HG02763 (cell line): ENCODE measurements around the gene ERO1B.

Experiments
- ATAC-seq: cut with Tn5 transposase; IDR thresholded peaks from one replicate; pipeline ENCODE4 v1.9.1; 2021; ENCODE audit warnings: mild to moderate bottlenecking, moderate library complexity; ENCODE audit not compliant: unreplicated experiment

Gene ERO1B

DNA sequence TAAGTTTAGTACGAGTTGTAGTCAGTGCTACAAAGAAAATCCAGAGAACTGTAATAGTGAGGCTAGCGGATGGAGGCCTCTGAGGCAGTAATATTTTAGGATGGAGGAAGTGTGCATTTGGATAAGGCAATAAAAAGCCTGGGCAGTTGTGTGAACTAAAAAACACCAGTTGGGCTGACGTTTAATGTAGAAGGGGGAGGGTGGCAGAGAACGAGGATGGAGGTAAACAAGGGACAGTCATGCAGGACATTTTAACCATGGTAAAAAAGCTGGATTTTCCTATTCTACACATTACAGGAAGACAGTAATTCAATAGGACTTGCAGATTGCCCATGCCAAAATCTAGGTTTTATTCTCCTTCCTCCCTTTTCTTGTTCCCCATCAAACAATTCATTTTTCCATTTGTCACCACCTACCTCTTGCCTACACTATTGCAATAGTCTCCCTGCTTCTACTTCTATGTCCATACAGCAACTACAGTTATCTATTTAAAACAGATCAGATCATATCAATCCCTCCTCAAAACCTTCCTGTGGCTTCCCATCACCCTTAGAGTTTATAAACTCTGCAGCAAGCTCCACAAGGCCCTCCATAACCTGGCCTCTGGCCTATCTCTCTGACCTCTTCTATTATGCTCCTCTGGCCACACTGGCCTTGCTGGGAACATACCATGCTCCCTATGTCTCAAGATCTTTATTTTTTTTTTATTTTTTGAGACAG lies 27.7 kb downstream of the ERO1B start:
- no peak for ATAC-seq

DNA sequence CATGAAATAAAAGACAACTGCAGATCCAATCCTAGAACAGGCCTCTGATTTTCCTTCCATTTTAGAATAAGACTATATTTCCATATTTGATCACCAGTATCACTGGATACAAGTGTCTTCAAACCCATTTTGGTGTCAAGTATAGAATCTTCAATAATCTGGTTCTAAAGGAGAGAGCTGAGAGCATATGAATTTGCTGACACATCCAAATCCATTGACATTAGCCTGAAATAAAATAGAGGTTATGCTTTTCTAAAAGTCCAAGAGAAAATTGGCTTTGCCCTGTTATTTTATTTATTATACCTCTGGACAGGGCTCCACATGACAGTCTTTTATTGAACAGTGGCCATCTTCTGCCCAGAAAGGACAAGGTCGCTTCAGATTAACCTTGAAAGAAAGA lies 28.6 kb downstream of the ERO1B start:
- ATAC-seq = no peak

DNA sequence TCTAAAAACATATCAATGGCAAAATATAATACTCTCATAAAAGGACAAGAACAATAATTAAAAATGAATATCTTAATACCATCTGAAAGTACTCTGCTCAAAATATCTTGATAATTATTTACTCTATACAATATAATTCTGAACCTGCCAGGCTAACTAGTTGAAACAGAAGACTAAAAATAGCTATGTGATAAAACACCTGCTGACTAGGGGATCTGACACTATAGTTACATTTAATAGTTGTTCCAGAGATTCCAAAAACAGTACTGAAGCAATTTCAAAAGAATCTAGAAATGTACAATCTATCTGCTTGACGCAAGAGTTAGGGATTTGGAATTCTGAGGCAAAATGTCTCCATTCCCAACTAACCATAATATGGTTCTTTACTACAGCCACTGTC lies 30.2 kb downstream of the ERO1B start:
- no peak for ATAC-seq

DNA sequence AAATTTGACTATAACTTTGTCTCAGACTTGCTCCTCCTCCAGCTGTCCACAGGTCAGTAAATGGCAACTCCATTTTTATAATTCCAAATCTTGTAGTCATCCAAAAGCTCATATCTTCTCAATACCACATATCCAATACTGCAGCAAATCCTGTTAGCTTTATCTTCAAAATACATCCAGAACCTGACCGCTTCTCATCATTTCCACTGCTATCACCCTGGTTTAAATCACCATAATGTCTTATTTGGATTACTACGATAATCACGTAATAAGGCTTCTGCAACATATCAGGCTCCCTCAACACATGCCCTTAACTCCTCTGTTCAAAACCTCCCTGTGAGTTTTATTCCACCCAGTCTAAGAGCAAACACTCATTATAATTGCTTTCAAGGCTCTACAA lies 34.5 kb downstream of the ERO1B start:
- no peak for ATAC-seq

DNA sequence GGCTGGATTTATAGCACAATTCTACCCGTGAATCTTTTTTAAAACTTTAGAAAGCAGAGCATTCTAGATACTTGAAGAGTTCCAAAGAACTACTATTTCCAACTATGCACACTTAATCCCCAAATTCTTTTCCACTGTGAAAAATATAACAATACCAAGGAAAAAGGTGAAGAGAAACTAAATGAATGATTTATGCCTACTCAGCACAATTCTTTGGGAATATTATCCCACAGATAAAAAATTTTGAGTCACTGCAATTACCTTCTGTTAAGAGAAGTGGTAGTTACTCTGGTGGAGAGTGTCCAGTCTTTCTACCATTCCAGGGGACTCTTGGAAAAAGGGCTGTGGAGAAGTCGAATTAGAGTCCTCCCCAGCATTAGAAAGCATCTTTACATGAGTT lies 39.2 kb downstream of the ERO1B start:
- ATAC-seq = no peak

DNA sequence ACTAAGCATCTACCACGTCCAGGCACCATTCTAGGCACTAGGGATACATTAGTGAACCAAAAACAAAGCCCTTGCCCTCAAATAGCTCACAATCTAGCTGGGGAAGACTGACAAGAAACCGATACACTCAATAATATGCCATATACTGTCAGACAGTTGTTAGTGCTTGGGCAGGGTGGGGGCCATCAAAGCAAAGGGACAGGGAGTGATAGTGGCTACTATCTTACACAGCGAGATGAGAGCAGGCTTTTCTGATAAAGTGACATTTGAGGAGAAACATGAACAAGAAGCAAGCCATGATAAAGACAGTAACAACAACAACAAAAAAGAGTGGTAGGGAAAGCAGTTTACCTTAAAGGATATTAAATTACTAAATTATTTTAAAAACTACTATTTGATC lies 41.1 kb downstream of the ERO1B start:
- no peak for ATAC-seq

DNA sequence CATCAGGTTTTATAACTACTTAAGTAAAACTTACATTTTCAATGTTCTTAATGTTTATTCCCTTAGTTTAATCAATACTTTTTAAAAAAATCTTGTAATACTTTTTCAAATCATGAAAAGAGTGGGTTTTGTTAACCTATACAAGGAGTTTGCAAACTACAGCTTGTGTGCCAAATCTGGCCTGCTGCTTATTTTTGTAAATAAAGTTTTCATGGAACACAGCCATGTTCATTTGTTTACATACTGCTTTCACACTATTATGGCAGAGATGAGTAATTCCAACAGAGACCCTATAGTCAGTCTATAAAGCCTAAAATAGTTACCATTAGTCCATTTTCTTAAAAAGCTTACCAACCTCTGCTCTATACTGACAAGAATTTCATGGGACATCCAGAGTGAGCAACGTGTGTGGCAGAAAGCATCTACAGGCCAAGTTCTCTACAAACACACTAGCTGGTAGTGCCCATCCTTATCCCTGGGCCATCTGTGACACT lies 42.6 kb downstream of the ERO1B start:
- ATAC-seq = no peak

DNA sequence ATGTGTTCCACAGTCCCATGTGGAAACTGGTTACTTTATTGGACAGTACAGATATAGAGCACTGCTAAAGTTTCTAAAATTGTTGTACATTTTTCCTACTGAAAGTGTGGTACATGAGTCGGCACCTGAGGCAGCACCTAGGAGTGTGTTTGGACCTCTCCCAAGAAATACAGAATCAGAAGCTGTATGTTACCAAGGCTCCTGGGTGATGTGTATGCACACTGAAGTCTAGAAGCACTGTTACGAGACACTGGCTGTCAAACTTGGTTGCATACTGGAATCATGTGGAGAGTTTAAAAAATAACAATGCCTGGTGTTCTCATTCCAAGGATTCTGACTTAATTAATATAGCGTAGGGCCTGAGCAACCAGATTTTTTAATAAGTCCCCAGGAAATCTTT lies 46.6 kb downstream of the ERO1B start:
- ATAC-seq = no peak

DNA sequence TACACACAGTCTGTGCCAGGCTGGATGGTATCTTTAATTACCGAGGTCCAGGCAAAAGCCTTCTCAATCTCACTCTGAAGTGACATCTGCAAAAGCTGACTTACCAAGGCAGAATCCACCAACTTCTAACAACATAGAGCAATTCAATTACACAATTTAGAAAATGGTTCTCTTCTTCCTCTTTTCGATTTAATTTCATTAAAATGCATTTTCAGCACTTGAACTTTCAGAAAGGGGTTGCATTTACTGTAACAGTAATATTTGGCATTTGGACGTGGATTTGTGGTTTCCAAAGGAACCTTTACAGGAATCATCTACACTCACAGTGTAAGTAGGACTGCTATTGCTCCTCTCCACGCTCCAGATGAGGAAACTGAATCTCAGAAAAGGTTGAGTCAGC lies 53.3 kb downstream of the ERO1B start:
- no peak for ATAC-seq

DNA sequence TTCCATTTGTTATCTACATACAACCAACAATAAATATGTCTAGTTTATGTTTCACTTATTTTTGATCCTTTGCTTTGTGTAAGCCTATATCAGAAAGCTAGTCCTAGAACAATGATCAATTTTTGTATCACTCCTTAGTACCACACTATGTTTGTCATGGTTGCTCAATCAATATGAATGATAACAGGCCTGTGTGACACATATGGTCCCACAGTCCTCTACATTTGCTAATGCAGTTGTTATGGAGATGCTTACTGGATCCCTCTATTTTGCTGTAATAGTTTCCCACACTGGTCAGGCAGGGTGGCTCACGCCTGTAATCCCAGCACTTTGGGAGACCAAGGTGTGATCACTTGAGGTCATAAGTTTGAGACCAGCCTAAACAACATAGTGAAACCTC lies 59.1 kb downstream of the ERO1B start:
- ATAC-seq = no peak

DNA sequence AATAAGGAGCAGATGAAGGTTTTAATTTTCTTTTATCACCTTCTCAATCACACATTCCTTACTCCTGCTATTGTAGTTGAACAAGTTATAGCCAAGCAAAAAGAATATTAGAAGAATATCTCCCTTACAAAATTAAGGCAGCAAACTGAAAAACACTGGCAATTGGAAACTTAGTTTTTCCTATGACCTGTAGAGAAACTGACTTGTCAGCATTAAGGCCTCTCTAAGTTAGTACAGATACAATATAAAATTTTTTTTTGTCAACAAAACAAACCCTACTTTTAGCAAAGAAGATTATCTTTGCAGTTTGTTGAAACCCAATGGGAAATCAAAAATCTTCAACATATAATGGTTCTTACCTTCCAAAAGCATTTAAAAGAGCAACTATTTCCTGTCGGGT lies 61.3 kb downstream of the ERO1B start:
- ATAC-seq = no peak

DNA sequence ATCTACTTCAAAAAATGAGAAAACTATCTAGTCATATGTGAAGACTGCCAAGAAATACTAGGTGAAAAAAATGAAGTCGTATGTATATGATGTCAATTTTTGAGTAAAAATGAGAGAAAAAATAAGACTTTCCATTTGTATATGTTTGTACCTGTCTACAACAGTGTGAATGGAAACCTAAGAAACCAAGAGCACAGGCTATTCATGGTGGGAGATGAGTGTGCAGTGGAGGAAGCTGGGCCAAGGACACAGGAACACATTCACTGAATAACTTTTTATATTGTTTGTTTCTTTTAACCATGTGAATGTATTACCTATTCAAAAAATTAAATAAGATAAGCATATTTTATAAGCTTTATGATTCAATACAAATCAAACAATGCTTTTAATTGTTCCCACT lies 67.0 kb downstream of the ERO1B start:
- ATAC-seq = no peak

DNA sequence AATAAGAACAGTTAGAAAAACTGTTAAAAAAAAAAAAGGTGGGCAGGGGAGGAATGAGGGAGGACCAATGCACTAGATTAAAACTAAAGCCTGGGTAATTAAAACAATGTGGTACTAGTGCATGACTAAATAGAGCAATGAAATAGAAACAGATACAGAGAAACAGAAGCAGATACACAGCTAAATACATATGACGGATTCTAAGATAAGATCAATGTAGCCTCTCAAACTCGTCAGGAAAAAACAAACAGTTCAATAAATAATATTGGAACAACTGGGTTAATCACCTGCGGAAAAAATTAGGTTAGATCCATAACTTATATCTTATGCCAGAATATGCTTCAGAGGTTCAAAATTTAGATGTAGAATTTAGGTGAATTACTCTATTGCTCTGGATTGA lies 68.2 kb downstream of the ERO1B start:
- ATAC-seq = no peak

DNA sequence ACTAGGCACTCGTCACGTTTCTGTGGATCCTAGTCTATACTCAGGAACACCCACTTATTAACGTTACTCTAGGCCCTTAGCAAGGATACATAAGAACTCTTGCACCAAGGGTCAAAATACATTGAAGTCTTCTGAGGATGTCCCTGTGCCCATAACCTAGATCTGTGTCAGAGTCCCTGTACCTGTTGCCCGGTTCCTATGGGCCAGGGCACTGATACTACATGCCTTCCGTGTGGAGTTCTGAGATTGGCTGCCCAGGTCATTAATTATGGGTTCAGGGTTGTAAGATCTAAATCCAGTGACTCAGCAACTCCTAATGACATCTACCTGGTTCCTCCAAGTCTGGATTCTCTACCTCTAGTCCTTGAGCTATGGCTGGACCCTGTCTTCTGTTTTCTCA lies 69.9 kb downstream of the ERO1B start:
- ATAC-seq = no peak

DNA sequence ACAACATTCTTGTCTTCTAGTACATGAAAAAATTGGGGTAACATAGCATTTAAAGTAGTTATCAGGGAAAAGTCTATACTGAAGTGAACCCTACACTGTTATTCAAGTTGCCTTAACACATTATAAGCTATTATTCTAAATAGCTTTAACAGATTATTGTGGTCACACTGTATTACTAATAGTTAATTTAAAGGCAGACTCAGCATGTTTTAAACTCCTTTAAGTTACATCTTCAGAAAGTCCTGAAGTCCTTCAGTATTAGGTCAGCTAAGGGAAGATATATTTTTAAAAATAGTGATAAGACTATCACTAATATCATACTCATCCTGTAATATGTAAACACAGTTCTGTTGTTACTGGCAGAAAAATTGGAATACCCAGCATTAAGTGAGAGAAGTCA lies 72.0 kb downstream of the ERO1B start:
- no peak for ATAC-seq

DNA sequence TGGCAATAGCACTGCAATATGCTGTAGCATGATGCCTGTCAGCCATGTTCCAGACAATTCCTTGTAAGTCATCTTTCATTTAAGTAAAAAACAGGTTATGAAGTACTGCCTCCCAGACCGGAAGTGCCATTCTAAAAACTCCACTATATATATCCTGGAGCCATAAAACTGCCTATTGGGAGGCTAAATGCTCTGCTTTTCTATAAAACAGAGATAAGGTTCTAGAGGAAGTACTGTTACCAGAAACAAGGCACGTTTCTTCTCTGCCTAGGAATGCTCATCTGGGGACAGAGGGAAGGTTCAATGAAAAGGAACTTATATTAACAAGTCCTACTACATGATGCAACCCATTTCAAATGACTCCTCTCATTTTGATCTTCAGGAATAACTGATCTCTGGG lies 72.6 kb downstream of the ERO1B start:
- no peak for ATAC-seq

DNA sequence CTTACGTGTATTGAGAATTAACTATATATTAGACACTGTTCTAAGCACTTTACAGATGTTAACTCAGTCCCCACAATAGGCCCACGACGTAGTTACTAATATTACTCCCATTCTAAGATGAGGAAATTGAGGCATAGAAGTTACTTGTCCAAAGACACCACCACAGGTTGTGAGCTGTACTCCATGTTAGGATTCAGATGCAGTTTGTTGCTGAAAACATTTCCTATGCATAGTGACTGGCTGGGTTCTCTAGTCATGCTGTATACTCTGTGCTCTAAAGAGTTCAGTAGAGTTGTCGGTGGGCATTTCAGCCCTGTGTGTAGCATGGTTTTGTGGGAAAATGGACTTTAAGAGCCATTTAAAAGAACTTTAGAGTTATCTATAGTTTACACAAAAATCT lies 74.2 kb downstream of the ERO1B start:
- no peak for ATAC-seq

DNA sequence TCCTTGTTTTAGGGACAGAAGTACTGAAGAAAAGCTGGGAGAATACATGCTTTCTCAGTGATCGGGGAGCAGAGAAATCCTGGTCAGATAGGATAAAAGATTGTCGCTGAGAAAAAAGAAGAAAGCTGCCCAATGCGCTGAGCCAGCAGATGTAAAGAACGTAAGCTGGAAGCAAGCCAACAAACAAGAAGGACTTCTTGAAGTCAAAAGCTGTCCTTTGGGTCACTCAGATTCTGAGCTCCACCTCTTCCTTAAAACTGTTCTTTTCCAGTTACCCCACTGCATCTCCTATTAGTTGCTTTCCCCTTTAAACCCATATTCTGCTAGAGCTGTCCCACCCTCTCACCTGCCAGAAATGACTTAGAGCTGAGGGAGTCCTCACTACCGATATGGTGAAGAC lies 74.6 kb downstream of the ERO1B start:
- no peak for ATAC-seq

DNA sequence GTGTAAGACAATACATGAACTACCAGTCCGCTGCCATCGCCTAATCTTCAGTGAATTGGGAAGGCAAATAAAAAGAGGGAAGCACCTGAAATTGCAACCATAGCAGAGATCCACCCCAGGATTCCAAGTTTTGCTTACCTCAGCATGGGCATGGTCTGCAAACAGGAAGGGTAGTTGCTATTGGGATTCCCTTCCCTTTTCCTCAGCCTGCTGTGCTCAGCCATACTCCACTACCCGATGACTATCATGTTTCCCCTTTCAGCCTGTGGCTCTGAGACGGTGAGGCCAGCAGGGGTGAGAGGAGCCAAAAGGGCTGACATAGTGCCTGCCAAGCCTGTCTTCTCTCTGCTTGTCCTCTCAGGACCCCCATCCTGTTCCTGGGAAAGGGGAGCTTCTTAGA lies 75.2 kb downstream of the ERO1B start:
- no peak for ATAC-seq

DNA sequence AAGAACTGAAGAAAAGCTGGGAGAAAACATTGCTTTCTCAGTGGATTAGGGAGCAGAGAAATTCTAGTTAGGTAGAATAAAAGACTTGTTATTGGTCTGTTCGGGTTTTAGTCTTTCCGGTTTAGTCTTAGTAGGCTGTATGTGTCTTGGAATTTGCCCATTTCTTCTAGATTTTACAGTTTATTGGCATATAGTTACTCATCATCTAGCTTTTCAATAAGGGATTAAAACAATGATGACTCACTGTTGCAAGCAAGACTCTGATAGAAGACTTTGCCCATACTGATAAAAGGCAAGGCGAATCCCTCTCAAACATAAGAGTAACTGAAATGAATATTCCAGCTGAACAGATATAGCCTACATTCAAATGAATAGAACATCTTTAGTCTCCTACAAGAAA lies 77.1 kb downstream of the ERO1B start:
- ATAC-seq = no peak

DNA sequence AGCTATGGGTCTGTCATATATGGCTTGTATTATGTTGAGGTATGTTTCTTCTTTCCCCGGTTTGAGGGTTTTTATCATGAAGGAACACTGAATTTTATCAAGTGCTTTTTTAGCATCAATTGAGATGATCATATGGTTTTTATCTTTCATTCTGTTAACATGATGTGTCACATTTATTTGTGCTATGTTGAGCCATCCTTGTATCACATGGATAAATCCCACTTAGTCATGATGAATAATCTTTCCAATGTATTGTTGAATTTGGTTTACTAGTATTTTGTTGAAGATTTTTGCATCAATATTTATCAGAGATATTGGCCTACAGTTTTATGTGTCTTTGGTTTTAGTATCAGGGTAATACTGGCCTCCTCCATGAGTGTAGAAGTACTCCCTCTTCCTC lies 77.7 kb downstream of the ERO1B start:
- no peak for ATAC-seq

DNA sequence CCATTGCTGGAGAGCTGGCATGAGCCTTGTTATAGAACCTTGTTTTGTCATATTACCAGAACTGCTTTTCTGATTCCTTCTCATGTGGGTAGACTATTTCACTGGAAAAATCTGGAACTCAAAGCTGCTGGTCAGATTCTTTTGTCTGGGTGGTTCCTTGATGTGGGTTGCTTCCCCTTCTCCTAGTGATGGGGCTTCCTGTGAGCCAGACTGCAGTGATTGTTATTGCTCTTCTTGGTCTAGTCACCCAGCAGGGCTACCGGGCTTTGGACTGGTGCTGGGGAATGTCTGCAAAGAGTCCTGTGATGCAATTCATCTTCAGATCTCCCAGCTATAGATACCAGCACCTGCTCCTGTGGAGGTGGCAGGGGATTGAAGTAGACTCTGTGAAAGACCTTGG lies 80.0 kb downstream of the ERO1B start:
- ATAC-seq = no peak

DNA sequence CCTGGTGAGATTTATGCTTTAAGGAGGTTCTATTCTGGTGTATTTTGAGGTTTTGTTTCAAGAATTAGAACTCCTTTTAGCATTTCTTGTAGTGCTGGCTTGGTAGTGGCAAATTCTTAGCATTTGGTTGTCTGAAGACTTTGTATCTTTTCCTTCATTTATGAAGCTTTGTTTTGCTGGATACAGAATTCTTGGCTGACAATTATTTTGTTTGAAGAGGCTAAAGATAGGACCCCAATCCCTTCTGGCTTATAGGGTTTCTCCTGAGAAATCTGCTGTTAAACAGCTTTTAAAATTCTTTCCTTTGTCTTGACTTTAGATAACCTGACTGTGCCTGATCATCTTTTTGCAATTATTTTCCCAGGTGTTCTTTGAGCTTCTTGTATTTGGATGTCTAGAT lies 80.8 kb downstream of the ERO1B start:
- no peak for ATAC-seq
